Heart left ventricle (tissue), 13 donors: ENCODE measurements around the gene SLC4A9.

ENCODE experiments used
- POLR2A ChIP-seq, 2 donors: fragments of 450-650 bp; IDR thresholded peaks; one replicate each; pipeline ENCODE4 v1.6.1; 2017; ENCODE audit warnings: antibody characterized with exemption in 2 of 2, mild to moderate bottlenecking in 2 of 2, moderate library complexity in 2 of 2
- TF ChIP-seq, protein P1 (sequence below), 12 donors: fragments of 200-600 bp; sonication (generic) in 4 of 12; IDR thresholded peaks; one replicate each; pipeline versions ENCODE4 v1.5.0 to v1.8.0; 2018 to 2022; ENCODE audit warnings: antibody characterized with exemption in 12 of 12, mild to moderate bottlenecking in 5 of 12
- donor health status: ischemic (EF 13 %, LVEDD 7.1; RV severe dilation, severe dysfunction).
- donor health status: DM: no; HTN: yes; CAD: no.
- donor health status: DM: no; HTN: no; CAD: no.
- donor health status: ischemic (EF 25% LVEDD 6.9; RV normal size, moderate dysfunction).
- donor health status: ischemic (EF 25% LVEDD 5.7; RV mildly dilated, moderate dysfunction).
- donor health status: ischemic (EF 35%, LVEDD 5.7; RV mildly dilated, moderate dysfunction).
- donor health status: nonischemic (EF 11% LVEDD 7.7; RV severe dilation, severe dysfunction).
- donor health status: DM: yes; HTN: yes; CAD: no.
- donor health status: PGD.
- donor health status: ischemic (EF 29% LVEDD 5.4; RV normal size, mild dysfunction).
- donor health status: nonischemic (EF 23%, LVEDD 6.1; RV moderate dilation, normal function).

DNA sequence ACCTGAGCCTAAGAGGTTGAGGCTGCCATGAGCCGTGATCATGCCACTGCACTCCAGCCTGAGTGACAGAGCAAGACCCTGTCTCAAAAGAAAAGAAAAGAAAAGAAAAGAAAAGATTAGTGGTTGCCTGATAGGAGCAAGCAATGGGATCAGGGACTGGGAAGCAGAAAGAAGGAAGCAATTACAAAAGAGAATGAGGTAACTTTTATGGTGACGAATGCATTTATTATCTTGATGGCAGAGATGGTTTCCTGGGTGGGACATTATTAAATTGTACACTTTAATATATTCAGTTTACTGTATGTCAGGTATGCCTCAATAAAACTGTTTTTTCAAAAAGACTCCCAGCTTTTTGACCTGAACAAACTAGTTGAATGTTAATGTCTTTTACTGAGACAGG, 49.6 kb upstream of the SLC4A9 start:
- TF ChIP-seq, protein P1, sequence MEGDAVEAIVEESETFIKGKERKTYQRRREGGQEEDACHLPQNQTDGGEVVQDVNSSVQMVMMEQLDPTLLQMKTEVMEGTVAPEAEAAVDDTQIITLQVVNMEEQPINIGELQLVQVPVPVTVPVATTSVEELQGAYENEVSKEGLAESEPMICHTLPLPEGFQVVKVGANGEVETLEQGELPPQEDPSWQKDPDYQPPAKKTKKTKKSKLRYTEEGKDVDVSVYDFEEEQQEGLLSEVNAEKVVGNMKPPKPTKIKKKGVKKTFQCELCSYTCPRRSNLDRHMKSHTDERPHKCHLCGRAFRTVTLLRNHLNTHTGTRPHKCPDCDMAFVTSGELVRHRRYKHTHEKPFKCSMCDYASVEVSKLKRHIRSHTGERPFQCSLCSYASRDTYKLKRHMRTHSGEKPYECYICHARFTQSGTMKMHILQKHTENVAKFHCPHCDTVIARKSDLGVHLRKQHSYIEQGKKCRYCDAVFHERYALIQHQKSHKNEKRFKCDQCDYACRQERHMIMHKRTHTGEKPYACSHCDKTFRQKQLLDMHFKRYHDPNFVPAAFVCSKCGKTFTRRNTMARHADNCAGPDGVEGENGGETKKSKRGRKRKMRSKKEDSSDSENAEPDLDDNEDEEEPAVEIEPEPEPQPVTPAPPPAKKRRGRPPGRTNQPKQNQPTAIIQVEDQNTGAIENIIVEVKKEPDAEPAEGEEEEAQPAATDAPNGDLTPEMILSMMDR (IDR thresholded peaks at IDR 0.05) = no peak
- TF ChIP-seq POLR2A (IDR thresholded peaks at IDR 0.05) = no peak
